GM21390 (cell line): Measurements from ENCODE around the gene KRT71.

Source experiments
- ATAC-seq: cut with Tn5 transposase; IDR thresholded peaks from one replicate; pipeline ENCODE4 v1.9.1; 2021; ENCODE audit not compliant: unreplicated experiment

KRT71 gene

DNA sequence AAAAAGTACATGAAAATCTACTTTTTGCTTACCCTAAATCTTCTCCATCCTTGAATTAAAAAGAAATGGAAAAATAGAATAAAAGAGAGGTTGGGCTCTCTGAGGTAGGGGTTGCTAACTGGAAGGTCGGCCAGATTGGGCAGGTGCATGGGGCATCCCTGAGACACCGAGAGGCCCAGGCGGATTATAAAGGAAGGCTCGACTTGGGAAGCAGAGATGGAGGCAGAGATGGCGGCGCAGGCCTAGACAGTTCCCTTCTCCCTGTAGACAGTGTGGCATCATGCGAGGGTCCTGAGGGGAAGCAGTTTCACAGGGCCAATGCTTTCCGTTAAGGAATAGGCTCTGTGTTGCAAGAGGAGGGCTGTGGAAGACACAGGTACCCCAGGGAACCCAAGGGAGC lies 24.4 kb upstream of the KRT71 start:
- ATAC-seq, result no peak

DNA sequence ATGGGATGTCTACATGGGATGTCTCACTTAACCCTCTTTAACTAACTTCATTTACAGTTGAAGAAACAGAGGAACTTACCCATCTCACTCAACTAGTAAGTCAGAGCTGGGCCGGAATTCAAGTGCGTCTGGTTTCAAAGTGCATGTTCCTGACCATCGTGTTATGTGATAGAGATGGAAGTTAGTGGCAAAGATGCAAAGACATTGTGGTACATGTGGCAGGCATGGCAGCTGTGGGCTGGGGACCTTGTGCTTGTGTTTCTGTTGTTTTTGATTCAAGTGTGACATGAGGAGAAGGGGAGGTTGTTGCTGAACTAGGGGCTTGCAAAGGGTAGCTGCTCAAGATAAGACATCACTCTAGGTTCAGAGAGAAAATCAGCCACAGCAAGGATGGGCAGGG lies 23.0 kb upstream of the KRT71 start:
- no peak for ATAC-seq

DNA sequence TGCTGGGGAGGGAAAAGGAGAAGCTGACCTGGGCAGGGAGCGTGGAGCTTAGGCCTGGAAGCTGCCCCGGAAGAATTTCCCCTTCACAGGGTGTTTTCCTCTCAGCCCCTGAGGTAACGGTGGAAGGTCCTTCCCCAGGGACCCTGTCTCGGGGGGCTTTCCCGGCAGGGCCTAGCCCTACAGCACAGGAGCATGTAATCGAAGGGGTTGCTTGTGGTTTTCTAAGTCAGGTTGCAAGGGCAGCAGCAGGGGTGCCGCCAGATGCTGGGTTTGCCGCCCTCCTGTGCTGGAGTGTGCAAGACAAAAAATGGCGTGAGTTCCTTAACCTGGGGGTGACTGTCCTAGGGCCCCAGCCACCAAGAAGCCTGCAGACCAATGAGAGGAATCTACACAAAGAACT lies 22.3 kb upstream of the KRT71 start:
- no peak for ATAC-seq

DNA sequence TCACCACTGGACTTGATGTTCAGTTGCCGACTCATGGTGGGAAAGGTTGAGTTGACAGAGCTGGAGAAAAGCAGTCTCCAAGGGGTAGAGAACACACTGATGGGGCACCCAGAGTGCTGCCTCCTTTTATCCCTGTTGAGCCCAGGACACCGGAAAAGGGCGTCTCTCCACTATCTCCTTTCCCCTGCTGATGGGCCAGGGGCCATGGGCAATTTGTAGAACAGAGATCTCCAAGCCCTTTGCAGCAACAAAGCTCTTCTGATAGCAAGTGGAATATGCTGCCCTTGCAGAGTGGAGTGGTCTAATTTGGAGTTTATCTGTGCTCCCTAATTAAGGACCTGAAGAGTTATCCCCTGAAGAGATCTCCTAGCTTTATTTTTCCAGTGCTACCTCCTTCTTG lies 20.8 kb upstream of the KRT71 start, which contains the start of gene KRT74:
Gene KRT74, minus strand, starts transcription at position 101 of the 400 bp plus-strand sequence. Its CDS starts 66 bp downstream, at position 35.
- ATAC-seq, result no peak

DNA sequence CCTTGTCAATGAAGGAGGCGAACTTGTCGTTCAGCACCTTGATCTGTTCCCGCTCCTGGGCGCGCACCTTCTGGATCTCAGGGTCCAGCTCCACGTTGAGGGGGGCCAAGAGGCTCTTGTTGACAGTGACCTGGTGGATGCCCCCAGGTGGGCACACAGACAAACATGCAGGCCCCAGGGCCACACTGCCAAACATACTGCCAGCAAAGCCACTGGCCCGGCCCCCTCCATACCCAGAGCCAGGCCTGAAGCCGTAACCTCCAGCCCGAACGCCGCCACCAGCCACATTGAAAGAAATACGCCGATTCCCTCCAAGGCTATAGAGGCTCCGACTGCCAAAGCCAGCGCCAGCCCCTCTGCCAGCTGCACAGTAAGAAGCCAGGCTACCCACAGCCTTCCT lies 20.4 kb upstream of the KRT71 start:
- no peak for ATAC-seq

DNA sequence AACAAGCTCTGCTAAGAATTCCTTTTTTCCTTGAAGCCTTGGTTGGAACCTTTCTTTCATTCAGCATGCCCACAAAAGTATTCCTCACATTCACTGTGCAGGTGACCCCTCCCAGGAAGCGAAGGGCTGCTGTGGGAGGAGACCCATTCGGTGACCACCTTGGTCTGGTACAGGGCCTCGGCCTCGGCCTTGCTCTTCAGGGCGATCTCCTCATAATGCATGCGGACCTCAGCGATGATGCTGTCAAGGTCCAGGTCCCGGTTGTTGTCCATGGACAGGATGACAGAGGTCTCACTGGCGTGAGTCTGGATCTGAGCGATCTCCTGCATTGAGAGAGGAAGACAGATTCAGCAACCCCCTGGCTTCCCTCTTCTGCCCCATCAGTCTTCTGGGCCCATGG lies 17.6 kb upstream of the KRT71 start:
- ATAC-seq, result no peak

DNA sequence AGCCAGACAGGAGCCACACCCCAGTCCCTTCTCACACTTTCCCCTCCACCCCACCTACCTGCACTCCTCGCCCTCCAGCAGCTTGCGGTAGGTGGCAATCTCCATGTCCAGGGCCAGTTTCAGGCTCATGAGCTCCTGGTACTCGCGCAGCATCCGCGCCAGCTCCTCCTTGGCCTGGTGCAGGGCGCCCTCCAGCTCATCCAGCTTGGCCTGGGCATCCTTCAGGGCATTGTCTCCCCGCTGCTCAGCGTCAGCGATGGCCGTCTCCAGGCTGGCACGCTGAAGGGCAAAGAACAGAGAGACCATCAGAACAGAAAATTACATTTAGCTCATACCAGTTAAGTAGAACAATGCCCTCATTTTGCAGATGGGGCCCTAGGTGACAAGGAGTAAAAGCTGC lies 15.2 kb upstream of the KRT71 start:
- ATAC-seq, result no peak

DNA sequence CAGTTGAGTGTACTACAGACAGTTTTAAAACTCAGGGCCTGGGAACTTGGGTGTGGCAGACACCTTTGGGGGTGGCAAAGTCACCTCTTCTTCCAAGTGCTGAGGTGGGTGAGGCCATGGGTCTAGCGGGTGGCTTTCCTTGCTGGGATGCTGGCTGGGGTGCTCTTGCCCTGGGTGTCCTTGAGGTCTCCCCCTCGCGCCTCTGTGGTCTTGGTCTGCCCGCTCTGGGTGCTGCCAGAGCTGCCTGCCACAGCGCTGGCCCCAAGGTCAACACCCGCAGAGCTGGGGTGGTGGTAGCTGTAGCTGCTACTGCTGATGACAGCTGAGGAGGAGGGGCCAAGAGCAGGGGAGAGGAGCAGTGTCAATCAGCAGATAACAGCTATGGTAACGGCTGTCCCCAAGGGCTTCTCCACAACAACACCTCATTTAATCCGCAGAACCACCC lies 13.9 kb upstream of the KRT71 start:
- no peak for ATAC-seq

DNA sequence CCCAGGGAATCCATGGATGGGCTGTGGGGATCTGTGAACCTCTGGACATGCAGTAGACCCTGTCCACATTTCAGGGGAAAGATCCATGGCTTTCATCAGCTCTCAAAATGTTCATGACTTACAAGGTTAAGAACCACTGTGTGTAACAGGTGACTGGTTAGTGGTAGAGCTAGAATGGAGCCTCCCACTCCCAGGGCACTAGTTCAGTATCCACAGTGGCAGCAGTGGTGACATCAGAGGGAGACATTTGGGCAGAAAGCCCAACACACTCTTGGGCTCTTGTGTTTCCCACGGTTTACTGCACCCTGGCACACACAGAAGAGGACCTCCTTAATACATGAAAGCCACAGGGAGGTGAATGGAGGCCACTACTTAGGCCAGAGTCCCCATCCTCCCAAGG lies 11.6 kb upstream of the KRT71 start:
- no peak for ATAC-seq

DNA sequence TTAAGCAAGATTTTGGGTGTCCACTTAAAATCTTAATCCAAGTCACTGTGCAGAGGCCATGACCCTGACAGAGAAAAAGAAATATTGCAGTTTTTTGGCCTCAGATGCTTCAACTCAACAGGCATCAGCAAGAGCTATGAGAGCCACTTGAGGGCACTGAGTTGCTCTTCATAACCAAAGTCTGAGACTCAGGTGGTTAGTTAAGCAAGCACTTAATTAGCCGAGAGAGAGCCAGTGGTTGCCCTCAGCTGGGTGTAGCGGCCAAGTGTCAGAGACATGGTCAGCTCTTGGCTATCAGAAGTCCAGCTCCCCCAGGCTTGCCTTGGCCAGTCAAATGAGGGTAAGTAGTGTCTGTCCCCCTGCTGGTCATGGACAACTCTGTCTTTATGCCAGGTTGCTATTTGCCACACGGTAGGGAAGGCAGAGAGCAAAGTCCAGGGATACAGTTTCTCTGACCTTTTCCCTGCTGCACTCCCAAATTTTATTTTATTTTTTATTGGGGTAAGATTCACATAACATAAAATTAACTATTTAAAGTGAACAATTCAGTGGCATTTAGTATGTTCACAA lies 9.0 kb upstream of the KRT71 start:
- no peak for ATAC-seq

DNA sequence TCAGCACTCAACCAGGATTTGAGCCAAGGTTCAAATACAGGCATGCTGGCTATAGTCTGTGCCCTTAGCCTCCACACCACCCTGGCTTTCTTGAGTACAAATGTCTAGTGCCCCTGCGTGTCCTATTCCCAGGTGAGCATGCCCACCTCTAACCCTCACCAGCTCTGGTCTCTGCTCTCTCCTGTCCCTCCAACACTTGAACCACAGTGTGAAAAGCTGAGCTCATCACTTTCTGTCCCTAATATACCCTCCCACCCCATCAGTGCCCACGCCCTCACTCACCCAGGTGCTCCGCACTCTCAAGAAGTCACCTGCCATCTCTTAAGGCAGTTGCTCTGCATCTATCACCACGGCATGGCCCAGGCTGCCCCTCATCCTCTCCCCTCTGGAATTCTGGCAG lies 7.0 kb upstream of the KRT71 start:
- ATAC-seq, result no peak

DNA sequence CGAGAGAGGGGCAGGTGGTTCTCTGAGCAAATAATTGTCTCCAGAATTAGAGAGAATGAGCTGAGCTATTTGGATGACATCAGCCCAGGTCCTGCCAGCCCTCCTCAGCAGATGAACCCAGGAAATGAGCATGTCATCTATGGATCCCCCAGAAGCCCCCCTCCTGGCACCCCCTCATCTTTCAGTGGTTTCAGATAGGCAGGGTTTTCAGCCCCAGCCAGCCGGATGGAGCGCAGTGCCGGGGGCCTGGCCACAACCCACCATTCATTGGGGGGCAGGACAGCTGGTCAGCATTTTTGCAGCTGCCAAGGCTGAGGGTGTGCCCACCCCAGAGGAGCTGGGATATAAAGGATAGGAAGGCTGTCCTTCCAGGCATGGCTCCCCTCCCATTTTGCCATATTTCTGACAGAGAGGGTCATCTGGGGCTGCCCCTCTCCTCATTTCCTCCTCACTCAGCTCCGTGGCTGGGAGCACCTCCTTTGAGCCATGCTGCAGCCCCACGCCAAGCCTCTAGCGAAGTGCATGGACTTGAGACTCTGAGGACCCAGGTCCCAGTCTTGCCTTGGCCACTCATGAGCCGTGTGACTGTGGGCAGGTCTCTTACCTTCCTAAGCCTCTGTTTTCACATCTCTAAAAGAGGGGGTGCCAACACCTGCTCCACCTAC lies 6.0 kb upstream of the KRT71 start:
- ATAC-seq, result no peak

DNA sequence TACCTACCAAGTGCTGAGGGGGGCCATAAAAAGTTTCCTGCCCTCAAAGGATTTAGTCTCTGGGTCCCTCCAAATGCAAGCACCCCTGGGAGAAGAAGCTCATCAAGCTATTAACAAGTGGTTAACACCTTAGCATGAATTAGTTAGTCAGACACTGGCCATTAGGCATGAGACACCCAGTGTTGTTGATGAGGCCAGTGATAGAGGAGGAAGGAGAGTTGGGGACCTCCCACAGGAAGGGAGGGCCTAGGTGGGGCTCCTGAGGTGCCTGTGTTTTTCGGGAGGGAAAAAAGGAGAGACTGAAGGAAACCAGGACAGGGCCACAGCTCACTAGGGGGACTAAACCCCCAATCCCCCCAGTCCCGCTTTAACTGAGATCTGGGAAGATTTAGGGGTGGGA lies 4.5 kb upstream of the KRT71 start:
- no peak for ATAC-seq

DNA sequence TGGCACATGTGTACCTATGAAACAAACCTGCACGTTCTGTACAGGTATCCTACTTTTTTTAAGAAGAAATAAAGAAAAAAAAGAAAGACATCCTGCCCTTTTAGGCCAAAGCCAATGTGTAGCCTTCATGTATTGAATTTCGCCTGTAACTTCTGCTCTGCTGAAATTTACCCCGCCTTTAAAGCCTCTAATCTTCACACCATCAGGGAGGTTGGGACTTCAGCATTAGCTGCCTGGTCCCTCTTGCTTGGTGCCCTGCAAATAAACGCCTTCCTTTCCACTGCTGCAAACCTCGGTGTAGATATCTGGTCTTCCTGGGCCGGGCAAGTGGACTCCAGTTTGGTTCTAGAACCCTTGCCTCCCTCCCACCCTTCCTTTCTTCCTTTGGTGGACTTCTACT lies 2.6 kb upstream of the KRT71 start:
- ATAC-seq, result no peak

DNA sequence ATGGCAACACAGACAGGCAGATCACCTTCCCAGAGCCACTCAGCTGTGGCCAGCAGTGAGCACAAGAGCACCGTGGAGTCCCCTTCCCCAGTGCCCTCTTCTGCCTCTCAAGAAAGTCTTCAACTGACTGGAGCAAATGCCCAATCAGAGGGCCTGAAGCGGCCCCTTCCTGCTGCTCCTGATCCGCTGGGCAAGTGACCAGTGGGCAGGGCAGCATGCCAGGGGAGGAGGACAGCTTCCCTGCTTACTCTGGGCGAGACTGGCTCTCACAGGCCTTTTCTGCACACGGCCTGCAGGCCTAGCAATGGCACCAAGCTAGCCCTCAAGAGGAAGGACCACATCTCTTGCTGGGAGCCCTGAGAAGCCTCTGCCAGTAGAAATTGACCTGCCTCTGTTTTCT lies 890 bp downstream of the KRT71 start:
- ATAC-seq, result no peak

DNA sequence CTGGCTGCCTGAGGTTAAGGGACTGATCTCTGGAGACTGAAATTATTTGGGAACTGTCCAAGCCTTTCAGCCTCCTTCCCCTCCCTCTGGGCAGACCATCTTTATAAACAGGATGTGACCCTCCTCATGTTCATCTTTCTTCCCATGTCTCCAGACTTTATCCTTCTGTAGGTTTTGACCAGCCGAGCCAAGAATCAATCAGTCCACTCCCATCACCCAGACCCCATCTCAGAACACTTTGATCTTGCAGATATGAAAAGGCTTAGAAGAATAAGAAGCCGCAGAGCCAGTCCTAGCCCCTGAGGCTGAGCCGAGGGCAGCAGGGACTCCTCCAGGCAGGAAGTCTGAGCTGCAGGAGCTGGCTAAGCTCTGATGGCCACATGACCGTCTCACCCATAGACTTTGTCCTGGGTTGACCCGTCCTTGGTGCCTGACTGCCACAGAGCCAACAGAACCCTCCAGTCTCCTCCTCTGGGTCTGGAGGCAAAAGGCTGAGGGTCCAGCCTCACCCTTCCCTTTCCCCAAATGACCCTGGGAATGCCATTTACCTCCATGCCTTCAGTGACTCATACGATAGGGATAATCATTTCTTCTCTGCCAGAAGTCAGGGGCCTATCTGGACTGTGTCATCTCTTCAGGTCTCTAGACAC lies 1.6 kb downstream of the KRT71 start:
- ATAC-seq, result no peak

DNA sequence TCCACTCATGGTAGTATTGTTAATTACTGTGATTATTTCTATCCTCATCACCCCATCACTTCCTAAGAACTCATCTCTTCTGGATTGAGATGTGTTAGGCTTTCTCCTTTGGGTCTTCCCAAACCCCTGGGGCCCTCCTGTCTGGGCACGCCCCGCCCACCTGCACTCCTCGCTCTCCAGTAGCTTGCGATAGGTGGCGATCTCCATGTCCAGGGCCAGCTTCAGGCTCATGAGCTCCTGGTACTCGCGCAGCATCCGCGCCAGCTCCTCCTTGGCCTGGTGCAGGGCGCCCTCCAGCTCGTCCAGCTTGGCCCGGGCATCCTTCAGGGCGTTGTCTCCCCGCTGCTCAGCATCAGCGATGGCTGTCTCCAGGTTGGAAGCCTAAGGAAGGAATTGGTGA lies 6.8 kb downstream of the KRT71 start:
- ATAC-seq, result no peak

DNA sequence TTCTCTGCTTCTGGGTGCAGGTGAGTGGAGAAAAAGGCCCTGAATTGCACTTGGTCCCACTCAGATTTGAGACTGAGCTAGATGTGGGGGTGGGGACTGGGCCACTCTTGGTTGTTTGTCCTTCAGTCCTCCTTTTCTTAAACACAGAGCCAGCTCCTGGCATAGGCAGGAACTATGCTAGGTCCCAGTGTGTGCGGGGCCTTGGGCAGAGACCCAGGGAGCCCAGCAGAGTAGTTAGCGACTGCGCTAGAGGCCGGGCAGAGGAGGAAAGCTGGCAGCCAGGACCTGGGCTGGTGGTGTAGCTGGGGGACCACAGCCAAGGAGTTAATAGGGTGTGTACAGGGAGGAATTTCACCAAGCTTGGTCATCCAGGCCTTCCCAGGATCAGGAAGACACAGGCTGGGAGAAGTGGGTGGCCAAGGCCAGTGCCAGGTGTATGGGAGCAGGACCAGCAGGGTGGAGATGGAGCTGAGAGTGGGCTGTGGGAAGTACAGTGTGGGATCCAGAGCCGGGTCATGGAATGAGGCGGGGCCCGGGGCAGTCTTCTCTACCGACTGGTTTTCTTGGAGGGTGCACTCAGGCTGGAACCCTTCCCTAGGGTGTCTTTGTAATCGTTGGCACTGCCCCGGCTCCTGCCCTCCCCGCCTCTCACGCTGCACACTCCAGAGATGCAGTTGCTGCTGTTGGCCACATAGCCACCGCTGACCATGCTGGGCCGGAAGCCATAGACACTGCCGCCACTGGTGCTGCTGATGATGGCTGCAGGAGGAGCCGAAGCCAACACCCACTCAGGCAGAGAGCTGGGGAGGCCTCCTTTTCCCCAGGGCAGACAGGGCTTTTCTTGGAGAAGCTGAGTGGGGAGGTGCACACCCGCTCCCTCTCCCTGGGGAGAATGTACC lies 8.7 kb downstream of the KRT71 start:
- no peak for ATAC-seq

DNA sequence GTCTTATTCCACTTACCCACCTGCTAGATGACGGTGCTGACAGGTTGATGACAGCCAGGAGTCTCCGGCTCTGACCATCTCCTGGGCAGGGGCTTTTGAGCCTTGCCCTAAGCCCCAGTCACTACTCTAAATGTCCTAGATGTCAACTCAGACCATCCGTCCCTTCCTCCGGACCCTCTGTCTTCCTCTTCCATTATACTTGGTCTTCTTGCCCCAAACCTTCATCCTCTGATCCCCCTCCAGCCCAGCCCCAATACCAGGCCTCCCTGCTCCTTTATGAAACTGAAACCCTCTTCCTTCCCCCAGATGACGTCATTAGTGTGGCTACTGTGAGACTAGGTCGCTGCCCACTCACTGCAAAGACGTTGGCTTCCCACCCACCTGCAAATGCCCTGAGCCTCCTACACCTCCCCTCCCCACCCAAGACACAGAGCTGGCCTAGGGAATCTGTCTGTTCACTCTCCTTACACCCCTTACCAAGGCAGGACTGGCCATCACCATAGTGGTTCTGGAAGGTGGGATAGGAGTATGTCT lies 10.1 kb downstream of the KRT71 start:
- ATAC-seq, result no peak

DNA sequence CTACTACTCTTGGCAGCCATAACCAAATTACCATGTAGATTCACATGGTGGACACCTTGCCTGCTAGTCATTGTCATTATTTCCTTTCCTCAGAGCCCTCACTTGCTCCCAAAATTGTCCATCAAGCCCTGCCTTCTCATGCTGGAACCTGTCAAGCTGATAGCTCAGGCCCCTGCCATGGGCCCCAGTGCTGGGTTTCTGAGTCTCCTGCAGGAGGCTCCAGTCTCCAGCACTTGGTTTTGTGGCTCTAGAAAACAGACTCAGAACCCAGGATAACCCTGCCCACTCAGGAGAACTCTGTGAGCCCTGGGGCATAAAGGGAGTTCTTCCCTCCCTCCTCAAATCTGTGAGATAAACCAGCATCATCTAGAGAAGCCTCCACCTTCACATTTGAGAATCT lies 10.8 kb downstream of the KRT71 start:
- ATAC-seq, result no peak

DNA sequence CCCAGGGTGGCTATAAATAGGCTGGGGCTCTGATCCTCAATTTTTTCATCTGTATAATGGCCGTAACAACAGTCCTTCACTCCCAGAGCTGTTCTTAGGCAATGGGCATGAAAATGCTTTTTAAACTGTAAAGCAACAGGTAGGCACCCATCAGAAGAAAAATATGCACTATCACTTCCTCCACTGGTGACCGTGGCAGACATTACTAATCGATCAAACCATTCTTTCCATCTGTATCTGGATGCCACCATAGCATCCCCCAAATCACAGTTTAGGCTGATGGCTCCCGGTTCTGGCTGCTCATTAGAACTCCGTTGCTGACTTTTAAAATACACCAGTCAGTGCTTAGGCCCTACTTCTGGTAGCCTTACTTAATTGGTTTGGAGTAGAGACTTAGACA lies 11.2 kb downstream of the KRT71 start:
- no peak for ATAC-seq
